SH-SY5Y (cell line): ENCODE data around the gene RINT1.

Experiments
- GATA2 ChIP-seq: IDR thresholded peaks from 2 replicates; pipeline ENCODE4 v1.6.1; 2011; ENCODE audit warnings: mild to moderate bottlenecking, low read depth, low read length
- GATA3 ChIP-seq: IDR thresholded peaks from 2 replicates; pipeline ENCODE4 v1.6.1; 2011; ENCODE audit warnings: low read depth, mild to moderate bottlenecking, low read length, moderate library complexity

Gene RINT1

DNA sequence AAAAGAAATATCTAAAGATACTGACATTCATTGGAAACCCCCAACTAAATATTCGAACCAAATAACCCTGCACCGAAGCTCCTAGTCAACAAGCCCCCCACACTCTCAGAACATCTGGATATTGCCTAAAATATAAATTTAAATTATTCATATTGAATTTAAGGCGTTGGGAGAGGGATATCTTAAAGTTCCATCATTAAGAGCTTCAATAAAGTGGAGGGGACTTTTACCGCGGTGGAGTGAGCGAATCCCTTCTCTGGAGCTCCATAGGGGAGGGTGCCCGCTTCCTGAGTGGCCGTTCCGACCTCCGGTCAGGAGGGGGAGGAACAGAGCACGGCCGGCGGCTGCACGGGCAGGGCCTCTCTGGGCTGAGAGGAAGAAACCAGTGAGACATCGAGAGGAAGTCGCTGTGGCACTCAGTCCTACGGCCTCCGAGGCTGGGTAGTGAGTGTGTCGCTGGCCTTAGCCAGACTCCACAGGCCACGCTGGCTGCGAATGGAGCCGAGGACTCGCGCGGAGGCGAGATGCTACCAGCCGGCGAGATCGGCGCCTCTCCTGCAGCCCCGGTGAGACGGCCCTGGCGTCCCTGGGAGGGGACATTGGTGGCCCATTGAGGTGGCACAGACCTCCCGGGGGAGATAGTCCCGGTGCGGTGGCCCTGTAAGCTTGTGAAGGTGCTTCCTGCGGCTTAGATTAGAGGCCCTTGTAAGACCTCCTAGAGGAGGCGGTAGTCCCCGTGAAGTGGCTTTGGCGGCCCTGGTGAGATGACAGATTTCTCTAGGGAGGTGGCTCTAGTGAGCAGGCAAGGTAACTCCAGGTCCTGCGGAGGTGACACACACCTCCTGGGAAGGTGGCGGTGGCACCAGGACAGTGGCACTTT, at the start of gene RINT1:
Gene RINT1 (plus strand): TSS at position 410 of the 880 bp plus-strand sequence. CDS start 115 bp downstream, at position 525.
- TF ChIP-seq GATA2 = 0 out of 2 replicates have a peak, but pooled peaks have one; percentile 22
- no peak for TF ChIP-seq GATA3

DNA sequence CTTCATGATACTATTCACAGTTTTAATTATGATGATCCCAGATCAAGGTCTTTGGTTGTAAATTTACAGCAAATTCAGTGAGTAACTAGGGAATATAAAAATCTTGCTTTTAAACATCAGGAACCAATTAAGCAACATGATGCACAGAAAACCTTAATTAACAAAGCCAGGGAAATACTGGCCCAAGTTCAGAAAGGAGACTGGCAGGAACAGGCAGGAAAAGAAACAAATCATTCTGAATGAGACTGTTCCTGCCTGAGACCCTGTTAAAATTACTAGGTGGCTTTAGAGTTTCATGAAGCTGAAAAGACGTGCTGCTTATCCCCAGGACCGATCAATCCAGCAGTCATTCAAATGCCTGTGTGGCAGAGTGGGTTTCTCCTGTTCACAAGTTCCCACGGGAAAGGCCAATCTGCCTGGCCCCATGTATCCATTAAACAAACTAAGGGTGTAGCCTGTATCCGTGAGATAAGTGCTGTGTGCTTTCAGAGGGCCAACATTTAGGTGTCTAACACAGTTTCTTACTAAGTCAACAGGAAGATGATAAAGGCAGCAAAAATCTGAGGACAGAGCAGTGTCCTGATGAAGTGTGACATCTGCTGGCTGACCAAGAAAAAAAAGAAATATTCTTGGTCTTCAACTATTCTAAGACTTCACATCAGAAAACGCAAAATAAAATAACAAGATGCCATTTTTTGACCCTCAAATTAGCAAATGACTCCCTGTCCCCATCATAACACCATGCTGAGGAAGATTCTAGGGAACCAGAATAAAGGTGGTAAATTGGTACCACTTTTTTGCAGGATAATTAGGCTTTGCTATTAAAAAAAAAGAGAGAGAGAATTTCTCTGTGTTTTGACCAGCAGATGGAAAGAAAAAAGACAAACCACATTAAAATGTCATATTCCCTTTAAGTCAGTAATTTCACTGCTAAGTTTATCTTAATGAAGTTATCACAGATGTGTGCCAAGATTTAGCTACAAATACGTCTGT, 44.1 kb upstream of the RINT1 start:
- TF ChIP-seq GATA3 (no peak), GATA2 (no peak)

GRCh38 chr7:105489409-105489808, 42.6 kb upstream of the RINT1 start:
- no peak for TF ChIP-seq GATA3
- no peak for TF ChIP-seq GATA2

DNA sequence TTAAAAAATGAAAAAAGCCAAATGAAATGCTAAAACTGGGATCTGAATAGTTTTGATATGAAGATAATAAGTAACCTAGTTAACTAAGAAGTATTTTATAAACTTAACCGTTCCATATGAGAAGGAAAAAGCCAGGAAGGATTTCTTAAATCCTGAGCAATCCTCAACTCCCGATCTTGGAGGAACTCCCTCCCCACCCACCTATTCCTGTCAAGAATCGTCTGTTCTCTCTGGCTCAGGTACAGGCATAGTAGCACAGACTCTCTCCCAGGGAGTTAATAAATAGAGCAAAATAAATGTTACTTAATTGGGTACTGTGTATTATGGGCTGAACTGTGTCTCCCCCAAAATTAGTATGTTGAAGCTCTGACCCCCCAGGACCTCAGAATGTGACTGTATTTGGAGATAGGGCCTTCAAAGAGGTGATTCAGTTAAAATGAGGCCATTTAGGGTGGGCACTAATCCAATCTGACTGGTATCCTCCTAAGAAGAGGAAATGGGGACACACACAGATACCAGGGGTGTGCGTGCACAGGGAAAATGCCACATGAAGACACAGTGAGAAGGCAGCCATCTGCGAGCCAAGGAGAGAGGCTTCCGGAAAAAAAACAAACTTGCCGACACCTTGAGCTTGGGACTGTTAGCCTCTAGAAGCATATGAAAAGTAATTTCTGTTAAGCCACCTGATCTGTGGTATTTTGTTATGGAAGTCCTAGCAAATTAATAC, 38.6 kb upstream of the RINT1 start:
- TF ChIP-seq GATA3 (no peak), GATA2 (no peak)

GRCh38 chr7:105493923-105494315, 38.1 kb upstream of the RINT1 start:
- TF ChIP-seq GATA3 (no peak), GATA2 (no peak)

- TF ChIP-seq GATA2 (no peak), GATA3 (no peak)
These were observed 35.5 kb upstream of the RINT1 start for GRCh38 chr7:105496521-105496920.

- TF ChIP-seq GATA3 = no peak
- no peak for TF ChIP-seq GATA2
These were observed 35.0 kb upstream of the RINT1 start for GRCh38 chr7:105497016-105497415.

- TF ChIP-seq GATA3 = no peak
- no peak for TF ChIP-seq GATA2
These were observed 29.8 kb upstream of the RINT1 start for GRCh38 chr7:105502173-105502572.

DNA sequence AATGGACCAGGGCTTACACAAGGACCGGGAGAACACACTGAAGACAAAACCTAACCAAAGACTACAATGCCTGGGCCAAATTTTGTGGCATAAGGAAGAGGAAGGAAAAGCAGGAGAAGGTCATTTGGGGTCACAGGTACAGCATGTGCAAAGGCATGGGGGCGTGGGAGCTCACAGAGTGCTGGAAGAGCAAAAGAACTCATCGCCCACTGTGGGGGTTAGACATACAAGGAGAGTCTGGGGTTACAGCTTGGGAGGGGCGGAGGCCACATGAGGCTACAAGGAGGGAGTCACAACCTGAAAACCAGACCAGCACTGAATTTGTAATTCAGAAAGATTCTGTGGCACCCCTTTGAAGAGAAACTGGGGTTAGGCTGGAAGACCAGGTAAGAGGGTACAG, 19.6 kb upstream of the RINT1 start:
- no peak for TF ChIP-seq GATA3
- no peak for TF ChIP-seq GATA2

DNA sequence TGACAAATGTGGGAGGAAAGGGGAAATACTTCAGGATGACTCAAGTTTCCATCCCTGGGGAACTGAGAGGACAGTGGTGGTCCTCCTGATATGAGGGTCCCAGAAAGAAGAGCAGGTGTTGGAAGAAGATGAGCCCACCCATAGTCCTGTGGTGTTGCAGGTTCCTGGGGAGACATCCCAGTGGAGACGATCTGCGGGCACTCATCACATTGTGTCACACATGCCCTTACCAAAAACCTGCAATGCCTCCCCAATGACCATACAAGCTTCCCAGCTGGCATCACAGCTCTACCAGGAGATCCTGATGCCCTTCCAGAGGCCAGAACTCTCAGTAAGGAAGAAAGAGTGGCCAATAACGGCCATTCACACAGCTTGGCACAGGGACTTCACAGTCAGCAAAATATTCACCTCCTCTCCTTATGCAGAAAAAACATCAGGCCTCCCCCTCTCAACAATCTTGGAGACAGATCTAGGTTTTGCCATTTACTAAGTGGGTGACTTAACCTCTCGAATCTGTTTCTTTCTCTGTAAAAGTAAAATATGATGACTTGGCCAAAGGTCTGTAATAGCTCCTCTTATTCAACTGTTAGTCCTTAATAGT, 19.0 kb upstream of the RINT1 start:
- no peak for TF ChIP-seq GATA3
- TF ChIP-seq GATA2 = no peak

- no peak for TF ChIP-seq GATA2
These were observed 12.6 kb upstream of the RINT1 start for GRCh38 chr7:105519353-105519752.

DNA sequence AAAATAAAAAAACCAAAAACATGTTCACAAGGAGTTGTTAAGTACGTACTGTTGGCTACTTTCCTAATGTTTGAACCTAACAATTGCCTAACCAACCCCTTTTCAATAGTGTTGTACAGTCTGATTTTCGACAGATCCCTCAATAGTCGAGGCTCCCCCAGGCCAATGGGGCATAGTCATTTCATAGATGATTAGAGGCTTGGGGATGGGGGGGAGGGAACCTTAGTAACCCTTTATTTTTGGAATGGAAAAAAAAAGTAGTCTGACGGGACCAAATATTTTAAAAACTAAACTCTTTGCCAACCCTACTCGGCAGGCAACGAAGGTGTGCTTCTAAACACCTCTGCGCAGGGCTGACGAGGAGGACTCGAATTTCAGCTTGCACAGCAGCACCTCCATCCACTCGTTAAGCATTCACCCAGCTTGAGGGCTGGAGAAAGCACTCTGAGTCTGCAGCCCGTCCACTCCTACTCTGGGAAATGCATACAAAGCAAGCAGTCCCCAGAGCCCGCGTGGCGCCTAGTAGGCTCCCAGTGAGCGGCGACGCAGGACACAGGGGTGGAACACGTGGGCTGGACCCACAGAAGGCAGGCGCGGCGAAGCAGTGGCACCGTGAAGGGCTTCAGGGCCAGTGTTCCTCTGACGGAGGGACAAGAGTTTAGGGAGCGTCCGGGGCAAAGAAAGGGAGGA, 10.8 kb upstream of the RINT1 start:
- no peak for TF ChIP-seq GATA2
- no peak for TF ChIP-seq GATA3
